GM12874 (cell line): ENCODE measurements around the gene ARID5B.

Source experiments
- TF ChIP-seq, protein P1 (sequence below): IDR thresholded peaks from 2 replicates; pipeline ENCODE4 v1.5.1; 2011; ENCODE audit warnings: low read depth, mild to moderate bottlenecking, control low read depth, low read length, moderate library complexity; ENCODE audit not compliant: insufficient read depth

Gene ARID5B

GRCh38 chr10:62062752-62063512 is 161.4 kb downstream of the ARID5B start:
- TF ChIP-seq, protein P1, sequence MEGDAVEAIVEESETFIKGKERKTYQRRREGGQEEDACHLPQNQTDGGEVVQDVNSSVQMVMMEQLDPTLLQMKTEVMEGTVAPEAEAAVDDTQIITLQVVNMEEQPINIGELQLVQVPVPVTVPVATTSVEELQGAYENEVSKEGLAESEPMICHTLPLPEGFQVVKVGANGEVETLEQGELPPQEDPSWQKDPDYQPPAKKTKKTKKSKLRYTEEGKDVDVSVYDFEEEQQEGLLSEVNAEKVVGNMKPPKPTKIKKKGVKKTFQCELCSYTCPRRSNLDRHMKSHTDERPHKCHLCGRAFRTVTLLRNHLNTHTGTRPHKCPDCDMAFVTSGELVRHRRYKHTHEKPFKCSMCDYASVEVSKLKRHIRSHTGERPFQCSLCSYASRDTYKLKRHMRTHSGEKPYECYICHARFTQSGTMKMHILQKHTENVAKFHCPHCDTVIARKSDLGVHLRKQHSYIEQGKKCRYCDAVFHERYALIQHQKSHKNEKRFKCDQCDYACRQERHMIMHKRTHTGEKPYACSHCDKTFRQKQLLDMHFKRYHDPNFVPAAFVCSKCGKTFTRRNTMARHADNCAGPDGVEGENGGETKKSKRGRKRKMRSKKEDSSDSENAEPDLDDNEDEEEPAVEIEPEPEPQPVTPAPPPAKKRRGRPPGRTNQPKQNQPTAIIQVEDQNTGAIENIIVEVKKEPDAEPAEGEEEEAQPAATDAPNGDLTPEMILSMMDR: no peak

- TF ChIP-seq, protein P1: no peak
Measured at GRCh38 chr10:62063795-62064472, 162.4 kb downstream of the ARID5B start.

- TF ChIP-seq, protein P1: no peak
Measured at GRCh38 chr10:62067560-62067959, 166.1 kb downstream of the ARID5B start.

DNA sequence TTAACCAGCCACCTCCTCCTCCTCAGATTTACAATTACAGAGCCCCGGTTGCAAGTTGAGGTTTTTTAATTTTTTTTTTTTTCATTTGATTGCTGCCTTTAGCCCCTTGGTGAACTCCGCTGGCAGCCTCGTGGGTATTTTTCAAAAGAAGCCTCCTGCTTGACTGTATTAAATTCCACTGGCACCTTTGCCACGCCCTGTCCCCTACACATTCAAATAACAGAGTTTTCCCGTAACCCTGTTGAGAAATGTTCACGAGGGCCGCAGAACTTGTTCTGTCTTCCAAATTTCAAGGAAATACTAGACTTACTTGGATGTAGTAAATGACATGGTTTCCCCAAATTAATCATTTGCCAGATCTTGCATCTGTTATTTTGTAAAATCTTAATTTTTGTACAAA is 167.0 kb downstream of the ARID5B start:
- TF ChIP-seq, protein P1: no peak

DNA sequence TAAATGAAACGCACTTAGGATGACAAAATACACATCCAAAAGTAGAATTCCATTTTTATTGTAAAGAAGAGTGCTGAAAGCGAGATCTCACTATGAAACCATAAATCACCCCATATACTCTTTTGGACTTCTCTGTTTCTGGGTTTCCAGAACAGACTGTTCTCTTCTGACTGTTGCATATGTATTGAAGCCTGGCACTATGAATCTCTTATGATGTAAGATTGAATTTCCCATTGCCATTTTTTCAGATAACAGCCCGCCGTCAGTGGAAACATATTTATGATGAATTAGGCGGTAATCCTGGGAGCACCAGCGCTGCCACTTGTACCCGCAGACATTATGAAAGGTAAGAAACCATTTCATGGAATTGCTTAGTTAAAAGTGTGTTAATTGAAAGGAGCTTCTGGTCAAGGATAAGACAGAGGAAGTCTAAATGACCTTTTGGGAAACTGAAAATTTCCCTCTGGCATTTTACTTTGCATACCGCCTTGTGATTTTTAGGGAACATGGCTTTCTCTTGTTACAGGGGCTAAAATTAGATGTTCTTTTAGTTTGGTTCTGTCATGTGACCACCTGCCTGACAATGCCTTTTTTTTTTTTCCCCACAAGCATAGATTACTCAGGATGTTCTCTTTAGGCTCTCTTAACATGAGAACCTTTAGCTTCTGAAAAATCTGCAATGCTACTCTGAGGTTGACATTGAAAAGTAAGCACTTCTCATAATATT is 168.1 kb downstream of the ARID5B start:
- TF ChIP-seq, protein P1: no peak

DNA sequence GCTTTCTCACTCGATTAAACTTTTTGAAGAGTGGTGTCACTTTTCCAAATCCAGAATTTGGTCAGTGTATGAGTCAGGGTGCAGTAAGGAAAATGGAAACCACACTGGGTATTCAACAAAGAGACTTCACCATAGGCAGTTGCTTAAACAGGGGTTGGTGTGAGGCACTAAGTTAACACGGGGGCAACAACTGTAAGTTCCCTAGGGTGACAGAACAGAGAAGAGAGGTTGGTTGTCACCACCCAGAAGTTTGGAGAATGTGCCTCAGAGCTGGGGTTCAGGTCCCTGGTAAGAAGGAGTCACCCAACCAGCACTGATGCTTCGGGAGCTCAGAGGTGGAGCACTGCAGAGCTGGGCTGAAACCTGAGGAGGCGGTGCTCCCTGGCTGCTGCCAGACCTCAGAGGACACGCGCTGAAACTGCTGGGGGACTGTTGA is 170.4 kb downstream of the ARID5B start:
- TF ChIP-seq, protein P1: no peak

- TF ChIP-seq, protein P1: no peak
Measured at GRCh38 chr10:62072901-62073300, 171.4 kb downstream of the ARID5B start.
